ENCODE data around the gene ZC3H10.
A peak's percentile ranks its signal among the peaks of the same experiment; 100 is the strongest.

Gene ZC3H10

GRCh38 chr12:56124133-56124532 lies 6.1 kb downstream of the ZC3H10 start:
- no peak for DNase-seq (ENCODE audit: low read depth in 1 of 2, low spot score in 1 of 2)
- in situ Hi-C loops (cut with HindIII; ENCODE audit: low pct_unique_long_range_greater_than_20kb, low sequenced_read_pairs): no loop called here
- no peak for TF ChIP-seq JUND (IDR thresholded peaks at IDR 0.05; ENCODE audit: low read depth)

- DNase-seq (ENCODE audit: low read depth in 1 of 2, low spot score in 1 of 2): no peak
- in situ Hi-C loops (cut with HindIII; ENCODE audit: low pct_unique_long_range_greater_than_20kb, low sequenced_read_pairs): no loop called here
- no peak for TF ChIP-seq JUND (IDR thresholded peaks at IDR 0.05; ENCODE audit: low read depth)
These were observed 8.7 kb downstream of the ZC3H10 start for GRCh38 chr12:56126732-56127239.

GRCh38 chr12:56127485-56127887 lies 9.4 kb downstream of the ZC3H10 start:
- in situ Hi-C loops (cut with HindIII; ENCODE audit: low pct_unique_long_range_greater_than_20kb, low sequenced_read_pairs): no loop called here
- no peak for DNase-seq (ENCODE audit: low read depth in 1 of 2, low spot score in 1 of 2)

GRCh38 chr12:56127888-56128669 lies 10.0 kb downstream of the ZC3H10 start, which contains the start of gene ESYT1:
TSS of gene ESYT1 (plus strand) at chr12:56128267. CDS start at chr12:56128320, 53 bp downstream.
- no peak for TF ChIP-seq JUND (IDR thresholded peaks at IDR 0.05; ENCODE audit: low read depth)
- in situ Hi-C loops (cut with HindIII; ENCODE audit: low pct_unique_long_range_greater_than_20kb, low sequenced_read_pairs): no loop called here
- peak; percentile 96 to 100 for DNase-seq (ENCODE audit: low read depth in 1 of 2, low spot score in 1 of 2)

More at GRCh38 chr12:56127485-56127887, 9.4 kb downstream of the ZC3H10 start:
- TF ChIP-seq JUND (IDR thresholded peaks at IDR 0.05; ENCODE audit: low read depth): no peak

GRCh38 chr12:56128670-56129205 lies 10.7 kb downstream of the ZC3H10 start:
- TF ChIP-seq JUND (IDR thresholded peaks at IDR 0.05; ENCODE audit: low read depth): no peak
- peak in 1 of 2 experiments; percentile 18 for DNase-seq (ENCODE audit: low read depth in 1 of 2, low spot score in 1 of 2)
- in situ Hi-C loops (cut with HindIII; ENCODE audit: low pct_unique_long_range_greater_than_20kb, low sequenced_read_pairs): no loop called here

- peak in 1 of 2 experiments; percentile 42 for DNase-seq (ENCODE audit: low read depth in 1 of 2, low spot score in 1 of 2)
- in situ Hi-C loops (cut with HindIII; ENCODE audit: low pct_unique_long_range_greater_than_20kb, low sequenced_read_pairs): no loop called here
- no peak for TF ChIP-seq JUND (IDR thresholded peaks at IDR 0.05; ENCODE audit: low read depth)
These were observed 11.3 kb downstream of the ZC3H10 start for GRCh38 chr12:56129206-56129941.

- no peak for TF ChIP-seq JUND (IDR thresholded peaks at IDR 0.05; ENCODE audit: low read depth)
- in situ Hi-C loops (cut with HindIII; ENCODE audit: low pct_unique_long_range_greater_than_20kb, low sequenced_read_pairs): no loop called here
- DNase-seq (ENCODE audit: low read depth in 1 of 2, low spot score in 1 of 2): no peak
These were observed 12.0 kb downstream of the ZC3H10 start for GRCh38 chr12:56129942-56130495.

- DNase-seq (ENCODE audit: low read depth in 1 of 2, low spot score in 1 of 2): peak in 1 of 2 experiments; percentile 28
- in situ Hi-C loops (cut with HindIII; ENCODE audit: low pct_unique_long_range_greater_than_20kb, low sequenced_read_pairs): no loop called here
- no peak for TF ChIP-seq JUND (IDR thresholded peaks at IDR 0.05; ENCODE audit: low read depth)
These were observed 12.8 kb downstream of the ZC3H10 start for GRCh38 chr12:56130876-56131275.

GRCh38 chr12:56134897-56135296 lies 16.8 kb downstream of the ZC3H10 start:
- TF ChIP-seq JUND (IDR thresholded peaks at IDR 0.05; ENCODE audit: low read depth): no peak
- no peak for DNase-seq (ENCODE audit: low read depth in 1 of 2, low spot score in 1 of 2)
- in situ Hi-C loops (cut with HindIII; ENCODE audit: low pct_unique_long_range_greater_than_20kb, low sequenced_read_pairs): no loop called here

GRCh38 chr12:56137853-56138571 lies 19.9 kb downstream of the ZC3H10 start:
- in situ Hi-C loops (cut with HindIII; ENCODE audit: low pct_unique_long_range_greater_than_20kb, low sequenced_read_pairs): no loop called here
- DNase-seq (ENCODE audit: low read depth in 1 of 2, low spot score in 1 of 2): no peak
- TF ChIP-seq JUND (IDR thresholded peaks at IDR 0.05; ENCODE audit: low read depth): no peak

GRCh38 chr12:56141946-56142784 lies 24.1 kb downstream of the ZC3H10 start:
- no peak for DNase-seq (ENCODE audit: low read depth in 1 of 2, low spot score in 1 of 2)
- TF ChIP-seq JUND (IDR thresholded peaks at IDR 0.05; ENCODE audit: low read depth): no peak
- in situ Hi-C loops (cut with HindIII; ENCODE audit: low pct_unique_long_range_greater_than_20kb, low sequenced_read_pairs): no loop called here

Measured in T47D (cell line).